Mesenchymal stem cell (in vitro differentiated cells and primary cell): ENCODE data around the gene SBNO1.

Experiments used
- DNase-seq: peaks from one replicate; pipeline ENCODE4 v3.0.0-alpha.2; 2013
- H2AFZ ChIP-seq: one replicate; pipeline ENCODE4 v1.6.1; 2013; ENCODE audit warnings: low read depth, mild to moderate bottlenecking, control low read depth, inconsistent platforms, low read length, moderate library complexity
- H2AK5ac ChIP-seq: 2 replicates; pipeline ENCODE4 v1.6.1; 2013; ENCODE audit warnings: low read length, moderate library complexity, mild to moderate bottlenecking, inconsistent platforms; ENCODE audit not compliant: severe bottlenecking
- H2BK120ac ChIP-seq: one replicate; pipeline ENCODE4 v1.6.1; 2013; ENCODE audit warnings: low read depth, mild to moderate bottlenecking, inconsistent platforms, low read length, moderate library complexity
- H2BK12ac ChIP-seq, 2 experiments: one replicate each; pipeline ENCODE4 v1.6.1; 2013; ENCODE audit warnings: inconsistent platforms in 2 of 2, low read length in 2 of 2, mild to moderate bottlenecking in 2 of 2, moderate library complexity in 2 of 2, control low read depth in 1 of 2
- H2BK15ac ChIP-seq: one replicate; pipeline ENCODE4 v1.6.1; 2013; ENCODE audit warnings: mild to moderate bottlenecking, low read depth, inconsistent platforms; ENCODE audit not compliant: poor library complexity, severe bottlenecking
- H2BK5ac ChIP-seq: 2 replicates; pipeline ENCODE4 v1.6.1; 2013; ENCODE audit warnings: low read depth, mild to moderate bottlenecking, low read length, control low read depth, inconsistent platforms; ENCODE audit not compliant: poor library complexity, severe bottlenecking
- H3K14ac ChIP-seq, 2 experiments: one replicate each; pipeline ENCODE4 v1.6.1; 2013; ENCODE audit warnings: inconsistent platforms in 2 of 2, low read length in 2 of 2, control low read depth in 1 of 2, mild to moderate bottlenecking in 1 of 2, moderate library complexity in 1 of 2
- H3K18ac ChIP-seq, 2 experiments: one replicate each; pipeline ENCODE4 v1.6.1; 2013; ENCODE audit warnings: inconsistent platforms in 2 of 2, low read length in 2 of 2, control low read depth in 1 of 2, low read depth in 1 of 2, mild to moderate bottlenecking in 1 of 2
- H3K23ac ChIP-seq, 2 experiments: one replicate each; pipeline ENCODE4 v1.6.1; 2013; ENCODE audit warnings: inconsistent platforms in 2 of 2, low read length in 2 of 2, mild to moderate bottlenecking in 2 of 2, moderate library complexity in 2 of 2, control low read depth in 1 of 2
- H3K27ac ChIP-seq: 2 replicates; pipeline ENCODE4 v1.5.1; 2013; ENCODE audit warnings: mild to moderate bottlenecking, moderate library complexity, low read length, control low read depth, inconsistent platforms; ENCODE audit not compliant: poor library complexity, severe bottlenecking
- H3K27me3 ChIP-seq, 2 experiments: 2 replicates each; pipeline versions ENCODE4 v1.6.1 to v1.7.0; 2013; ENCODE audit warnings: low read length in 2 of 2, mild to moderate bottlenecking in 2 of 2, moderate library complexity in 2 of 2, control low read depth in 1 of 2, inconsistent platforms in 1 of 2; ENCODE audit not compliant: control insufficient read depth in 1 of 2, insufficient read depth in 1 of 2
- H3K36me3 ChIP-seq, 2 experiments: 2 replicates each; pipeline versions ENCODE4 v1.6.1 to v1.7.0; 2013; ENCODE audit warnings: low read length in 2 of 2, control low read depth in 1 of 2, inconsistent platforms in 1 of 2, low read depth in 1 of 2, mild to moderate bottlenecking in 1 of 2; ENCODE audit not compliant: insufficient read depth in 2 of 2, control insufficient read depth in 1 of 2
- H3K4ac ChIP-seq, 2 experiments: one replicate each; pipeline ENCODE4 v1.6.1; 2013; ENCODE audit warnings: inconsistent platforms in 2 of 2, low read length in 2 of 2, mild to moderate bottlenecking in 2 of 2, moderate library complexity in 2 of 2, control low read depth in 1 of 2, low read depth in 1 of 2
- H3K4me1 ChIP-seq: 2 replicates; pipeline ENCODE4 v1.6.1; 2013; ENCODE audit warnings: low read depth, low read length, control low read depth; ENCODE audit not compliant: control insufficient read depth, insufficient read depth
- H3K4me2 ChIP-seq: 2 replicates; pipeline ENCODE4 v1.6.1; 2013; ENCODE audit warnings: low read length, mild to moderate bottlenecking, inconsistent platforms; ENCODE audit not compliant: poor library complexity, severe bottlenecking
- H3K4me3 ChIP-seq, 2 experiments: 2 replicates each; pipeline versions ENCODE4 v1.5.1 to v1.7.0; 2013; ENCODE audit warnings: low read length in 2 of 2, mild to moderate bottlenecking in 2 of 2, control low read depth in 1 of 2, low read depth in 1 of 2; ENCODE audit not compliant: insufficient read depth in 1 of 2
- H3K79me1 ChIP-seq: replicated peaks from 2 replicates; pipeline ENCODE4 v1.6.1; 2013; ENCODE audit warnings: mild to moderate bottlenecking, control low read depth, low read length, inconsistent platforms; ENCODE audit not compliant: poor library complexity, severe bottlenecking
- H3K9ac ChIP-seq: 2 replicates; pipeline ENCODE4 v1.7.0; 2013; ENCODE audit warnings: mild to moderate bottlenecking, low read length, moderate library complexity
- H3K9me3 ChIP-seq: 2 replicates; pipeline ENCODE4 v1.7.0; 2013; ENCODE audit warnings: mild to moderate bottlenecking, low read length; ENCODE audit not compliant: control insufficient read depth
- H4K8ac ChIP-seq: one replicate; pipeline ENCODE4 v1.6.1; 2013; ENCODE audit warnings: inconsistent platforms, mild to moderate bottlenecking, low read length, moderate library complexity
- H4K91ac ChIP-seq: one replicate; pipeline ENCODE4 v1.6.1; 2013; ENCODE audit warnings: mild to moderate bottlenecking, low read length, inconsistent platforms
- WGBS: methylation state at CpG from one replicate; pipeline ENCODE4 v1.1.7; 2013; ENCODE audit warnings: mixed read lengths; 5-methylcytosine and 5-hydroxymethylcytosine counted together

Gene SBNO1

GRCh38 chr12:123273166-123273565, 91.5 kb downstream of the SBNO1 start:
- no peak overlapping the region for H2BK12ac ChIP-seq
- H2BK5ac ChIP-seq: no peak overlapping the region
- H3K4me3 ChIP-seq: no peak overlapping the region
- peaks cover 0 to 11% of the 10 kb centered on the region in 2 experiments for H3K36me3 ChIP-seq
- H3K27me3 ChIP-seq: no peaks in the 10 kb centered on the region
- no peak overlapping the region for H3K14ac ChIP-seq
- H2BK15ac ChIP-seq: no peak overlapping the region
- H3K18ac ChIP-seq: no peak overlapping the region
- H3K4me1 ChIP-seq: peaks cover 17% of the 10 kb centered on the region
- H2AK5ac ChIP-seq: no peak overlapping the region
- no peak overlapping the region for H3K23ac ChIP-seq
- WGBS: 92% methylated on average over 15 of the region's 15 CpGs
- peak overlapping the region in 1 of 2 experiments; percentile 58 for H3K4ac ChIP-seq
- H2AFZ ChIP-seq: no peak overlapping the region
- peak overlapping the region; percentile 35 for H4K8ac ChIP-seq
- DNase-seq: no peak
- no peak overlapping the region for H3K4me2 ChIP-seq
- no peak overlapping the region for H4K91ac ChIP-seq
- H2BK120ac ChIP-seq: no peak overlapping the region
- H3K79me1 ChIP-seq: peaks cover 2% of the 10 kb centered on the region
- no peaks in the 10 kb centered on the region for H3K9me3 ChIP-seq
- no peak overlapping the region for H3K27ac ChIP-seq
- H3K9ac ChIP-seq: no peak overlapping the region

DNA sequence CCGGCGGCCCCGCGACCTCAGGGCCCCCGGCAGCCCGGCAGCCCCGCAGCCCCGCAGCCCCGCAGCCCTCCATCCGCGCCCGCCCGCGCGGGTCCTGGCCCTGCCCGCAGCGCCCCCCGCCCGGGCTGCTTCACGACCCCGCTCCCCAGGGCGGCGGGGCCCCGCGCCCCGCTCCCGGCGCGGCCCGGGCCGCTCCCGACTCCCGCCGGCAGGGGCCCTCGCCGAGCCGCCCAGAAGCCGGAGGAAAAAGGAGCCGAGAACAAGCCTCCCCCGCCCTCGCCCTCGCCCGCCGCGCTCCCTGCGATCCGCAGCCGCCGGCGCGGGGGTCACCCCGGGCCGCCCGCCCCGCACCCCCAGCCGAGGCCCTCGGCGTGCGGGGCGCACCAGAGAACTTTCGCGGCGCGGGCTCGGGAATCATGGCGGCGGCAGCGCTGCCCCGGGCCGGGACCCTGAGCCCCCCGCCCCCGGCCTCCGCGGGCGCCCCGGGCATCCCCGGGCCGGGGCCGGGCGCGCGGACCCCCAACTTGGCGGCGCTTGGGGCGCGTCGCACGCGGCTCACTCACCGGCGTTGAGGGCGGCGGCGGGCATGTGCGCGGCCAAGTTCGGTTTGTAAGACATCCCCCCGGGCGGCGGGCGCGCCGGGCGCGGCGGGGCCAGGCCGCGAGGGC, 93.5 kb downstream of the SBNO1 start:
- no peaks in the 10 kb centered on the region for H3K9me3 ChIP-seq
- no peak overlapping the region for H3K4me2 ChIP-seq
- peak overlapping the region; percentile 86 to 95 for H3K4me3 ChIP-seq
- H2BK15ac ChIP-seq: peak overlapping the region; percentile 65
- peak overlapping the region; percentile 55 for H2AFZ ChIP-seq
- peak overlapping the region; percentile 47 to 98 for H3K14ac ChIP-seq
- H4K91ac ChIP-seq: peak overlapping the region; percentile 90
- peak overlapping the region; percentile 96 to 97 for H3K4ac ChIP-seq
- H2AK5ac ChIP-seq: no peak overlapping the region
- peaks cover 28% of the 10 kb centered on the region for H3K4me1 ChIP-seq
- H3K27me3 ChIP-seq: no peaks in the 10 kb centered on the region
- peaks cover 4% of the 10 kb centered on the region for H3K79me1 ChIP-seq
- no peak overlapping the region for H3K27ac ChIP-seq
- peak overlapping the region; percentile 64 to 91 for H3K23ac ChIP-seq
- peak overlapping the region; percentile 95 for H2BK120ac ChIP-seq
- peak; percentile 64 for DNase-seq
- H2BK12ac ChIP-seq: no peak overlapping the region
- peak overlapping the region; percentile 67 for H2BK5ac ChIP-seq
- peaks cover 7 to 32% of the 10 kb centered on the region in 2 experiments for H3K36me3 ChIP-seq
- WGBS: under 1% methylated on average over 49 of the region's 108 CpGs
- H4K8ac ChIP-seq: peak overlapping the region; percentile 88
- H3K18ac ChIP-seq: peak overlapping the region; percentile 94 to 97
- peak overlapping the region; percentile 99 for H3K9ac ChIP-seq

GRCh38 chr12:123270214-123271000, 94.2 kb downstream of the SBNO1 start:
- Histone ChIP-seq H3K9me3 (no peaks in the 10 kb centered on the region), H3K27me3 (no peaks in the 10 kb centered on the region), H3K36me3 (peaks cover 9 to 39% of the 10 kb centered on the region in 2 experiments), H4K91ac (peak overlapping the region; percentile 98), H3K4me2 (peak overlapping the region; percentile 83), H2AFZ (peak overlapping the region; percentile 55), H3K23ac (peak overlapping the region; percentile 64 to 81), H3K27ac (peak overlapping the region; percentile 81), H2BK12ac (peak overlapping the region; percentile 30 to 80), H3K14ac (peak overlapping the region; percentile 89 to 98), H2BK5ac (no peak overlapping the region), H2BK15ac (peak overlapping the region; percentile 20), H3K79me1 (peaks cover 5% of the 10 kb centered on the region), H3K4ac (peak overlapping the region; percentile 93 to 99), H4K8ac (peak overlapping the region; percentile 98), H2AK5ac (peak overlapping the region; percentile 77), H3K4me1 (peaks cover 28% of the 10 kb centered on the region), H3K4me3 (peak overlapping the region; percentile 86 to 95), H3K18ac (peak overlapping the region; percentile 94 to 97), H2BK120ac (peak overlapping the region; percentile 80), H3K9ac (peak overlapping the region; percentile 99)
- under 1% methylated on average over 51 of the region's 51 CpGs for WGBS
- DNase-seq: peak; percentile 33

DNA sequence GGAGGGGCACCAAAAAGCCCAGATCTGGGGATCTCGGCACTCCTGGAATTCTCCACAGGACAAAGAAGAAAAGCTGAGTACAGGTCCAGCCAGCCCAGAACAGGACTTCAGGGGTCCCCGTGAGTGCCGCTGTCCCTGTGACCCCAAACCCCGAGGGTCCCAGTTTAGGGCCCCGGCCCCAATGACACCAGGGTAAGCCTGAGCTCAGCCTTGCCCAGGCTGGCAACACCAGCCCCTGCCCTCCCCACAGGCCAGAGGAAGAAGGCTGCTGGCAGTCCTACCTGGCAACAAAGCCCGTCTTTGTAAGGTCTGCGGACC, 94.8 kb downstream of the SBNO1 start:
- Histone ChIP-seq H3K79me1 (peaks cover 6% of the 10 kb centered on the region), H3K4me1 (peaks cover 28% of the 10 kb centered on the region), H2AK5ac (peak overlapping the region; percentile 77), H3K27me3 (no peaks in the 10 kb centered on the region), H4K8ac (peak overlapping the region; percentile 98), H2AFZ (no peak overlapping the region), H3K9me3 (no peaks in the 10 kb centered on the region), H3K36me3 (peaks cover 14 to 45% of the 10 kb centered on the region in 2 experiments), H2BK15ac (peak overlapping the region; percentile 87), H3K27ac (peak overlapping the region; percentile 81), H2BK5ac (no peak overlapping the region), H3K4me2 (peak overlapping the region; percentile 83), H3K4ac (peak overlapping the region; percentile 93 to 99), H3K23ac (peak overlapping the region in 1 of 2 experiments; percentile 20), H3K18ac (peak overlapping the region; percentile 94 to 97), H2BK12ac (peak overlapping the region in 1 of 2 experiments; percentile 80), H4K91ac (peak overlapping the region; percentile 98), H3K9ac (peak overlapping the region; percentile 99), H2BK120ac (peak overlapping the region; percentile 95), H3K4me3 (peak overlapping the region; percentile 86 to 95), H3K14ac (peak overlapping the region; percentile 89 to 91)
- 0% methylated on average over 5 of the region's 7 CpGs for WGBS
- no peak for DNase-seq
